Thymus (tissue), 11 donors: ENCODE results near the gene LEPR. TPM values are rescaled to one million over a fixed set of nuclear protein-coding genes. Genes with fewer than 3 reads are reported as not detected.
A peak's percentile ranks its signal among the peaks of the same experiment; 100 is the strongest.

Source experiments
- DNase-seq, 9 donors: peaks; one replicate each; pipeline ENCODE4 v3.0.0-alpha.2; 2013; ENCODE audit warnings: low spot score in 9 of 9, low read depth in 6 of 9, missing footprints in 1 of 9
- H3K27ac ChIP-seq, 2 donors: one replicate each; pipeline ENCODE4 v1.5.1; 2013; ENCODE audit warnings: control low read depth in 1 of 2, low read depth in 1 of 2, low read length in 1 of 2, mild to moderate bottlenecking in 1 of 2, moderate library complexity in 1 of 2
- H3K27me3 ChIP-seq, 2 donors: one replicate each; pipeline ENCODE4 v1.5.1; 2013; ENCODE audit warnings: low read length in 1 of 2; ENCODE audit not compliant: control insufficient read depth in 2 of 2, insufficient read depth in 1 of 2
- H3K36me3 ChIP-seq, 2 donors: one replicate each; pipeline ENCODE4 v1.5.1; 2013; ENCODE audit warnings: low read length in 1 of 2, mild to moderate bottlenecking in 1 of 2, moderate library complexity in 1 of 2; ENCODE audit not compliant: control insufficient read depth in 2 of 2, insufficient read depth in 2 of 2
- H3K4me1 ChIP-seq, 2 donors: one replicate each; pipeline ENCODE4 v1.5.1; 2013; ENCODE audit warnings: low read length in 2 of 2; ENCODE audit not compliant: control insufficient read depth in 2 of 2, insufficient read depth in 2 of 2
- H3K4me3 ChIP-seq, 2 donors: one replicate each; pipeline ENCODE4 v1.5.1; 2013; ENCODE audit warnings: low read length in 2 of 2, control low read depth in 1 of 2, mild to moderate bottlenecking in 1 of 2
- H3K9me3 ChIP-seq, 2 donors: one replicate each; pipeline ENCODE4 v1.5.1; 2013; ENCODE audit warnings: low read length in 1 of 2, mild to moderate bottlenecking in 1 of 2; ENCODE audit not compliant: control insufficient read depth in 2 of 2, insufficient read depth in 1 of 2
- WGBS: extraction: QIAGEN DNeasy Blood & Tissue Kit; methylation state at CpG from one replicate; pipeline ENCODE4 v1.1.7; 2013; 5-methylcytosine and 5-hydroxymethylcytosine counted together
- polyA plus RNA-seq: library from polyadenylated mRNA; stranded (reverse); fragments of 200-250 nt; gene quantifications from one replicate; pipeline ENCODE4 v1.2.3, GENCODE V29; 2013
- total RNA-seq: library from RNA; stranded (reverse); fragments of 120-200 nt; gene quantifications from one replicate; pipeline ENCODE4 v1.2.4, GENCODE V29; 2013
- donor health status: healthy.

Gene LEPR
- total and polyA plus RNA-seq, 2 donors, result 3.8 to 4.8 TPM

DNA sequence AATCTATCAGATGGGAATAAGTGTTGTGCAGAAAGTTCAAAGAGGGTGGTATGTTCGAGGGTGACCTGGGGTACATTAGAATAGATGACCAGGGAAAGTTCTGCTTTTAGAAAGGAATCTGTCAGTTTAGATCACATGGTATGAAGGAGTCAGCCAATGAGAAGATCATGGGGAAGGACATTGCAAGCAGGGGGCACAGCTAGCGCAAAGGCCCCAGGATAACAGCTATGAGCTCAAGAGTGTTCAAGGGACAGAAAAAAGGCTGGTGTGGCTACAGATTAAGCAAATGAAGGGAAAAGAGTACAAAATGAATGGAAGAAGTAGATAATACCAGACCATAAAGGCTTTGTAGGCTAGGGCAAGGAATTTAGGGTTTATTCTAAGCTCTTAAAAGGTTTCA is 8.6 kb downstream of the LEPR start:
- no peak overlapping the region for H3K4me3 ChIP-seq
- no peak overlapping the region for H3K27ac ChIP-seq
- H3K4me1 ChIP-seq, result no peaks in the 10 kb centered on the region
- H3K9me3 ChIP-seq, result no peaks in the 10 kb centered on the region
- no peak for DNase-seq
- WGBS, result 98% methylated on average over 2 of the region's 2 CpGs
- no peaks in the 10 kb centered on the region for H3K27me3 ChIP-seq
- peaks cover 5 to 23% of the 10 kb centered on the region in 2 donors for H3K36me3 ChIP-seq

DNA sequence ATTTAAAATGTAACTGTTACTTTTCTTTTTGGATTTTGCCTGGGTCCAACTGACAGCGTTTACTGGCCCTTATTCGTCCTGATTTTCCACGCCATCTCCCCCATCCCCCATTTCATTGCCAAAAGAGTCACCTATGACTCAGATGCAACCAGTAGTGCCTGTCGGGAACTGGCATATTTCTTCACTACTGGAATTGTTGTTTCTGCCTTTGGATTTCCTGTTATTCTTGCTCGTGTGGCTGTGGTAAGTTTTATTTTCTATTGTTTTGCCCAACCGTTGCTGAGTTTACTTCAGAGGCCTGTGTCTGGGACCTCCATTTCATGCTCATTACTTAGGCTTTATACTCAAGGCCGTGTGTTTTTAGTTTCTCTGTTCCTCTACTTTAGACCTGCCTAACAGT is 9.3 kb downstream of the LEPR start:
- Histone ChIP-seq H3K36me3 (peaks cover 5 to 23% of the 10 kb centered on the region in 2 donors), H3K4me3 (no peak overlapping the region), H3K9me3 (no peaks in the 10 kb centered on the region), H3K27ac (no peak overlapping the region), H3K27me3 (no peaks in the 10 kb centered on the region), H3K4me1 (no peaks in the 10 kb centered on the region)
- no peak for DNase-seq
- WGBS, result 92% methylated on average over 7 of the region's 7 CpGs

DNA sequence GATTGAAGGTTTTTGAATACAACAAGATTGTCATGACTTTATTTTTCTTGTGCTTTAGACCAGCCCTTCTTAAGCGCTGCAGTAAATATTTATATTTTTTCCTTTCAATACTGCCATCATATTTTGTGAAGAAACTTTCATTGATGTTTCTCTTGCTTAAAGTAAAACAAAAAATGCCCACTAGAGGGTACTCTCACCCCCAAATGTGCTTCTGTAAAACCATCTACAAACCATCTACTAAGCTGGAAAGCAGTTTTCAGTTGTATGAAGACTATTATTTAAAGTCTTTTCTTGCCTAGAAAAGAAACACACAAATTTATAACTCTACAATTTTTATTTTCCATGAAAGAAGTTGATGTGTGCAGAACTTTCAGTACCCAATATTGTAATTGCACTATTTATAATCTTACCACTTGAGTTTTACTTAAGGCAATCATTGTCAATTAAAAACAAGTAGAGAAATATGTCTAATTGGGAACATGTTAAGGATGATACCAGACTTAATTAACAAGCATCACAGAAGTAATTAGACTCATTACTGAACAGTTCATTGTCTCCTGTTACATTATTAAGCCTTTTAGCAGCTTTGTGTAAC is 10.7 kb downstream of the LEPR start:
- no peak overlapping the region for H3K4me3 ChIP-seq
- H3K4me1 ChIP-seq, result no peaks in the 10 kb centered on the region
- peak in 5 of 9 donors; percentile 13 to 61 (median 23) for DNase-seq
- peaks cover 5 to 11% of the 10 kb centered on the region in 2 donors for H3K36me3 ChIP-seq
- H3K27me3 ChIP-seq, result no peaks in the 10 kb centered on the region
- no peaks in the 10 kb centered on the region for H3K9me3 ChIP-seq
- no peak overlapping the region for H3K27ac ChIP-seq
- WGBS, result 78% methylated on average over 1 of the region's 1 CpG

DNA sequence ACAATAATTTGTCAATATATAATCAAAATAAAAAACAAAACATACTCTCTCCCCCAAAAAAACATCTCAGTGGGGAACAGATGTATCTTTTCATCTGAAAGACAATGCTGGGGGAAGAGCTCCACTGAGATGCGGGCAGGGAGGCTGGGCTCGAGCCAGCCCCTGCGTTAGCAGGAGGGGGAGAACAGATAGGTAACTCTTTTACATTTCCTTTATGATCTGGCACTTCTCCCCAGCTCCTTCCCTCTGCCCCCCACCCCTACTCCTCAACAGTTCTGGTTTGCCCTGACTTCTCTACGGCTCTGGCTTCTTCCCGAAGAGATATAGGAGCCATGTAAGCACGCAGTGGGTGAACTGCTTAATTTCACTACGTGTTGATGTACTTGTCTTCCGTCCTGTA is 12.4 kb downstream of the LEPR start:
- WGBS, result 85% methylated on average over 8 of the region's 8 CpGs
- DNase-seq, result no peak
- H3K36me3 ChIP-seq, result peaks cover 2 to 8% of the 10 kb centered on the region in 2 donors

DNA sequence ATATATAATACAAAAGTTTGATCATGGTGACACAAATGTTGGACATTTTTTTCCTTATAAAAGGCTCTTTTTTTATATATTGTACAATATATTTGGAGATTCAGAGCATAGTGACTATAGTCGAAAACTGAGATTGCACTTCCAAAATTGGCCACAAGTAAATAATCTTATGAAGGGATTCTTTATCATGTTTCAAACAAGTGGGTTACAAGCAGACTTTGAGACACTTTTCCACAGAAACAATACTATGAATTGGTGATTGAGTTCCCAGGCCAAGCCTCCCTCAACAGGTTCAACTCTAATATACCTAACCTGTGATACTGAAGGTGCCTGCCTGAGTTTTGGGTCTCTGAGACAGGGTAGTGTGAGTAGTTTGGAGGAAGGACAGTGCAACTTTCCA is 13.8 kb downstream of the LEPR start:
- DNase-seq, result no peak
- Histone ChIP-seq H3K27me3 (no peaks in the 10 kb centered on the region), H3K4me3 (no peak overlapping the region), H3K36me3 (peaks cover 2 to 8% of the 10 kb centered on the region in 2 donors), H3K4me1 (no peaks in the 10 kb centered on the region), H3K27ac (no peak overlapping the region), H3K9me3 (no peaks in the 10 kb centered on the region)
- WGBS, result 99% methylated on average over 1 of the region's 1 CpG

More for the DNA sequence above, 12.4 kb downstream of the LEPR start:
- Histone ChIP-seq H3K27me3 (no peaks in the 10 kb centered on the region), H3K4me3 (no peak overlapping the region), H3K27ac (no peak overlapping the region), H3K9me3 (no peaks in the 10 kb centered on the region), H3K4me1 (no peaks in the 10 kb centered on the region)

DNA sequence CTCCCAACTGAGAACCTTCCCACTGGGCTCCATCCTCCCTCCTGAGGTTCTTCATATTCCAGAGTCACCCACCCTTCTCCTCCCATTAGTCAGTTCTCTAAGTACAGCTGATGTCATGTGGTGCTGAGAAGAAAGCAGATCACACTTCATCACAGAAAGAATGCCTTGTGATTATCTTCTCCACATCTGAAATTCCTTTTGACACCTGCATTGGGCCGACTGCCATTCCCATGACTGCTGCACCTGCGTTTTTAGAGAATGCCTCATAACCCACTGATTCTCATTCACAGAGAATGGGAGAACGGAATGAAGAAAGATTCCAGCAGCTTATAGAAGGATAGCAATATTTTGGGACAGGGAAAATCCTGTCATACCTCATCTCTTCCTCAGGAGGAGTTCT is 14.3 kb downstream of the LEPR start:
- no peak overlapping the region for H3K4me3 ChIP-seq
- H3K9me3 ChIP-seq, result no peaks in the 10 kb centered on the region
- no peaks in the 10 kb centered on the region for H3K4me1 ChIP-seq
- no peaks in the 10 kb centered on the region for H3K27me3 ChIP-seq
- WGBS, result 95% methylated on average over 3 of the region's 3 CpGs
- peaks cover 2 to 8% of the 10 kb centered on the region in 2 donors for H3K36me3 ChIP-seq
- H3K27ac ChIP-seq, result no peak overlapping the region
- no peak for DNase-seq

DNA sequence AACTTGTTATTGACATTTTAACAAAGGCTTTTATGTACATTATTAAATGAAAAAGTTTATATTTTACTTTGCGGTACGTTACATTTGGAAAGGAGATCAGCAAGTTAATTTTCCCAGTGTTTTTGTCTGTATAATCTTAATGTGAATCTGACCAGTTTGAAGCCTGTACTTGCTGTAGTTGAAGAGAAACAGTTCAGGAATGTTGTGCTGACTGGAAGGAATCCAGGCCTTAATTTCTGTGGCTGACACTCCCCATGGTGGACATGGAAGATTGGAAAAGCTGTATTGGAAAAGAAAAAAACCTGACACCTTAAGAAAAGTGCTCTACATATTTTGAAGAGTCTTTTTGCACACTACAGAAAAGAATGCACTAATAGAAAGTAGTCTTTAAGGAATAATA is 15.5 kb downstream of the LEPR start:
- H3K4me1 ChIP-seq, result no peaks in the 10 kb centered on the region
- peaks cover 0 to 6% of the 10 kb centered on the region in 2 donors for H3K36me3 ChIP-seq
- 95% methylated on average over 2 of the region's 2 CpGs for WGBS
- no peak for DNase-seq
- no peaks in the 10 kb centered on the region for H3K27me3 ChIP-seq
- H3K9me3 ChIP-seq, result no peaks in the 10 kb centered on the region
- H3K27ac ChIP-seq, result no peak overlapping the region
- no peak overlapping the region for H3K4me3 ChIP-seq

DNA sequence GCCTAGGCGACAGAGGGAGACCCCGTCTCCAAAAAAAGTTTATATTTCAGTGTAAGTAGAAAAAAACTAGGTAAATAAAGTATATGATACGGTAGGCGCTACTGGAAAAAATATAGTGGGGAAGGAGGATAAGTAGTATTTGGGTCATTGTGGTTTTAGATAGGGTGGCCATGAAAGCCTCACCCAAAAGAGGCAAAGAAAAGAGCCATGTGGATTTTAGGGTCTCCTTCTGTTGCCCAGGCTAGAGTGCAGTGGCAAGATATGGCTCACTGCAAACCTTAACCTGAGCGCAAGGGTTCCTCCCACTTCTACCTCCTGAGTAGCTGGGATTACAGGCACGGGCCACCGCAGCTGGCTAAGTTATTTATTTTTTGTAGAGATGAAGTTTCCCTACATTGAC is 17.1 kb downstream of the LEPR start:
- WGBS, result over 99% methylated on average over 7 of the region's 7 CpGs
- H3K27ac ChIP-seq, result no peak overlapping the region

DNA sequence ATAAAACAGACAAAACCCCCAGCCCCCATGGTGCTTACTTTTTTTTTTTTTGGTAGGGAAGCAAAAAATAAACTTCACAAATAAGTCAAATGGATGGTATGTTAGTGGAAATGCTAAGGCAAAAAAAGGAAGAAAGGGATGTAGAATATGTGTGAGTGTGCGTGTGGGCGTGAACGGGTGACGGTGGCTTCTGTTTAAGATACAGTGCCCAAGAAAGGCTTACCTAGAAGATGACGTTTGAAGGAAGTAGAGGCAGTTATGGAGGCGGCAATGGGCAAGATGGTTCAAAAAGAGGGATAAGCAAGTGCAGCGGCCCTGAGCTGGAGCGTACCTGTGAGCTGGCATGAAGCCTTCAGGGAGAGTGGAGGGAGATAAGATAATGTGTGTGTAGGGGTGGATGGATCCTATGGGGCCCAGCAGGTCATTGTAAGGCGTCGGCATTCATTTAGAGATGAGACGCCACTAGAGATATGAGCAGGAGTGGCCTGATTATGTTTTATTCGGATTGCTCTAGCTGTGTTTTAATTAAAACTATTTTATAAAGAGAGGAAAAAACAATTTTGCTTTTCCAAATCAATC is 19.9 kb downstream of the LEPR start:
- Histone ChIP-seq H3K4me1 (no peaks in the 10 kb centered on the region), H3K27me3 (no peaks in the 10 kb centered on the region), H3K27ac (no peak overlapping the region), H3K4me3 (no peak overlapping the region), H3K36me3 (no peaks in the 10 kb centered on the region), H3K9me3 (no peaks in the 10 kb centered on the region)
- no peak for DNase-seq
- WGBS, result 91% methylated on average over 12 of the region's 12 CpGs

More for the DNA sequence above, 17.1 kb downstream of the LEPR start:
- no peak overlapping the region for H3K4me3 ChIP-seq
- no peaks in the 10 kb centered on the region for H3K4me1 ChIP-seq
- H3K9me3 ChIP-seq, result no peaks in the 10 kb centered on the region
- DNase-seq, result no peak
- no peaks in the 10 kb centered on the region for H3K36me3 ChIP-seq
- H3K27me3 ChIP-seq, result no peaks in the 10 kb centered on the region
